Fibroblast of lung (primary cell): ENCODE results near the gene MYO1H. TPM values are rescaled to one million over a fixed set of nuclear protein-coding genes. Genes with fewer than 3 reads are reported as not detected.

Experiments
- DNase-seq, 2 donors: peaks; one replicate each; pipeline versions ENCODE4 v3.0.0 to v3.0.0-alpha.2; 2010; ENCODE audit warnings: low read depth in 2 of 2
- H2AFZ ChIP-seq: 2 replicates; pipeline ENCODE4 v1.5.1; 2012; ENCODE audit warnings: low read length, control low read depth, inconsistent platforms
- H3K27ac ChIP-seq: 2 replicates; pipeline ENCODE4 v1.5.1; 2011; ENCODE audit warnings: low read length, control low read depth; ENCODE audit not compliant: insufficient read depth
- H3K27me3 ChIP-seq: 2 replicates; pipeline ENCODE4 v1.5.1; 2011; ENCODE audit warnings: mild to moderate bottlenecking, low read length; ENCODE audit not compliant: control insufficient read depth, insufficient read depth
- H3K36me3 ChIP-seq: 2 replicates; pipeline ENCODE4 v1.5.1; 2011; ENCODE audit warnings: low read length; ENCODE audit not compliant: control insufficient read depth, insufficient read depth
- H3K4me1 ChIP-seq: 2 replicates; pipeline ENCODE4 v1.5.1; 2011; ENCODE audit warnings: low read length; ENCODE audit not compliant: control insufficient read depth, insufficient read depth; ENCODE audit errors: extremely low read depth
- H3K4me2 ChIP-seq: 2 replicates; pipeline ENCODE4 v1.5.1; 2011; ENCODE audit warnings: low read length, control low read depth; ENCODE audit not compliant: insufficient read depth; ENCODE audit errors: extremely low read depth
- H3K4me3 ChIP-seq, 4 experiments: fragments of 200-600 bp in 1 of 4; sonication (generic) in 1 of 4; replicated peaks in 1 of 4; 2 replicates each; pipeline ENCODE4 v1.5.1; 2011 to 2016; ENCODE audit warnings: low read length in 4 of 4, low read depth in 3 of 4, mild to moderate bottlenecking in 3 of 4, control low read depth in 2 of 4, inconsistent platforms in 1 of 4, mixed read lengths in 1 of 4; ENCODE audit not compliant: insufficient read depth in 1 of 4; ENCODE audit errors: control extremely low read depth in 1 of 4
- H3K79me2 ChIP-seq: 2 replicates; pipeline ENCODE4 v1.5.1; 2012; ENCODE audit warnings: mild to moderate bottlenecking, low read length, inconsistent platforms; ENCODE audit not compliant: control insufficient read depth, insufficient read depth
- H3K9ac ChIP-seq: 2 replicates; pipeline ENCODE4 v1.5.1; 2011; ENCODE audit warnings: mild to moderate bottlenecking, low read length, control low read depth; ENCODE audit not compliant: insufficient read depth
- H3K9me3 ChIP-seq: 2 replicates; pipeline ENCODE4 v1.5.1; 2012; ENCODE audit warnings: low read depth, low read length; ENCODE audit not compliant: control insufficient read depth, insufficient read depth
- H4K20me1 ChIP-seq: 2 replicates; pipeline ENCODE4 v1.5.1; 2011; ENCODE audit warnings: low read length; ENCODE audit not compliant: control insufficient read depth, insufficient read depth; ENCODE audit errors: extremely low read depth
- EZH2 ChIP-seq: IDR thresholded peaks from 2 replicates; pipeline ENCODE4 v1.5.1; 2012; ENCODE audit warnings: low read length, control low read depth, mild to moderate bottlenecking; ENCODE audit errors: missing control alignments
- polyA plus RNA-seq, 2 donors: library from polyadenylated mRNA; depleted of rRNA in 1 of 2; stranded (reverse) in 1 of 2; unstranded in 1 of 2; fragments of >200 nt; gene quantifications; 2 replicates each; pipeline ENCODE4 v1.2.1, GENCODE V29; 2011 to 2012; ENCODE audit warnings: missing spikeins in 1 of 2
- total RNA-seq: library from RNA; depleted of rRNA; stranded (reverse); fragments of >200 nt; gene quantifications from 2 replicates; pipeline ENCODE4 v1.2.1, GENCODE V29; 2014
- TF ChIP-seq, protein P1 (sequence below), 2 donors: IDR thresholded peaks in 1 of 2; conservative IDR thresholded peaks in 1 of 2; 1 replicate in 1 of 2; 2 replicates in 1 of 2; pipeline ENCODE4 v1.5.1; 2011 to 2012; ENCODE audit warnings: low read length in 2 of 2, control low read depth in 1 of 2, inconsistent platforms in 1 of 2, low read depth in 1 of 2, mild to moderate bottlenecking in 1 of 2

Gene MYO1H
- total and polyA plus RNA-seq, 2 donors (not counting 1 experiment from before 2014, with no cell fraction given): 0.07 TPM; not detected in 1

DNA sequence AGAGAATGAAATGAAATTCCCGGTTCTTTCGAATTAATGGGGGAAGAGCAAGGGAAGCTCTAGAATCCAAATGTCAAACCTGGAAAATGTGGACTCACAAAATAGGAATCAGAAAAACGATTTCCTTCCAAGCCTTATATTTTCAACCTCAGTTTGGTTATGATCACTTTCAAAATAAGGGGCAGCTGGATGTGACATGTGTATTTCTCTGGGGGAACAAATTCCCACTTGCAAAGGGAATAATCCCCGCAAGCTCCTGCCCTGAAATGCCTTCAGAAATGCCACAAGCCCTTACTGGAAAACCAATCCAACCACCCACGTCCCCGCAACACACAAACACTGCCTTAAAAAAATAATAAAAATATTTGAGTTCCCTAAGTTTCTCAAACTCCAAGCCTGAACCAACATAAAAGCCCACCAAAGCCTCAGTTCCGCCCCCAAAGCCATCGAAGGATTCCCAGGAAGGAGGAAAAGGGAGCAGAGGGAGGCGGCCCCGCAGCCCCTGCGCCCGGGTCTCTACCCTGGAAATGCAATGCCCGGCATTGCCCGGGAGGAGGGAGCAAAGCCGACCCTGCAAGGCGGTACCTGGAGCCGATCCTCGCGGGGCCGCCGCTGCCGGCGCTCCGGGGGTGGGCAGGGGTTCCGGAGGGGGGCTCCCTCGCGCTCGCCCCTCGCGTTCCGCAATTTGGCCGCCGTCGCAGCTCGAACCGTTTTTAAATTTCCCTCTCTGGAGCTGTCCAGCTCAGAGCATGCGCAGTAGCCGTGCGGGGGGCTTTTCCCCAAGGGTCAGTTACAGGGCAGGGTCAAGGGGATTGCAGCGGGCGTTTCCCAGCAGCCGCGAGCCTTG lies 38.9 kb upstream of the MYO1H start, which contains the start of gene FOXN4:
Gene FOXN4 (minus strand): TSS at position 751 of the 847 bp plus-strand sequence. CDS start 963 bp downstream, outside the sequence.
- Histone ChIP-seq H3K9me3 (no peaks in the 10 kb centered on the region), H3K9ac (no peak within 1 kb of the TSS), H3K27ac (no peak within 1 kb of the TSS), H3K4me3 (peak within 1 kb of the TSS in 1 of 4 experiments; percentile 32), H4K20me1 (no peaks in the 10 kb centered on the region), H3K4me1 (no peaks in the 10 kb centered on the region), H3K4me2 (peak within 1 kb of the TSS; percentile 13), H3K36me3 (no peaks in the 10 kb centered on the region), H3K27me3 (peaks cover 51% of the 10 kb centered on the region), H3K79me2 (no peaks in the 10 kb centered on the region), H2AFZ (no peak within 1 kb of the TSS)
- DNase-seq: no peak
- TF ChIP-seq, protein P1, sequence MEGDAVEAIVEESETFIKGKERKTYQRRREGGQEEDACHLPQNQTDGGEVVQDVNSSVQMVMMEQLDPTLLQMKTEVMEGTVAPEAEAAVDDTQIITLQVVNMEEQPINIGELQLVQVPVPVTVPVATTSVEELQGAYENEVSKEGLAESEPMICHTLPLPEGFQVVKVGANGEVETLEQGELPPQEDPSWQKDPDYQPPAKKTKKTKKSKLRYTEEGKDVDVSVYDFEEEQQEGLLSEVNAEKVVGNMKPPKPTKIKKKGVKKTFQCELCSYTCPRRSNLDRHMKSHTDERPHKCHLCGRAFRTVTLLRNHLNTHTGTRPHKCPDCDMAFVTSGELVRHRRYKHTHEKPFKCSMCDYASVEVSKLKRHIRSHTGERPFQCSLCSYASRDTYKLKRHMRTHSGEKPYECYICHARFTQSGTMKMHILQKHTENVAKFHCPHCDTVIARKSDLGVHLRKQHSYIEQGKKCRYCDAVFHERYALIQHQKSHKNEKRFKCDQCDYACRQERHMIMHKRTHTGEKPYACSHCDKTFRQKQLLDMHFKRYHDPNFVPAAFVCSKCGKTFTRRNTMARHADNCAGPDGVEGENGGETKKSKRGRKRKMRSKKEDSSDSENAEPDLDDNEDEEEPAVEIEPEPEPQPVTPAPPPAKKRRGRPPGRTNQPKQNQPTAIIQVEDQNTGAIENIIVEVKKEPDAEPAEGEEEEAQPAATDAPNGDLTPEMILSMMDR (conservative IDR thresholded peaks at IDR 0.05 in 1 of 2, IDR thresholded peaks at IDR 0.05 in 1 of 2; ENCODE audit: low read depth in 1 of 2, low read length in 2 of 2): no peak
- no peak for TF ChIP-seq EZH2

DNA sequence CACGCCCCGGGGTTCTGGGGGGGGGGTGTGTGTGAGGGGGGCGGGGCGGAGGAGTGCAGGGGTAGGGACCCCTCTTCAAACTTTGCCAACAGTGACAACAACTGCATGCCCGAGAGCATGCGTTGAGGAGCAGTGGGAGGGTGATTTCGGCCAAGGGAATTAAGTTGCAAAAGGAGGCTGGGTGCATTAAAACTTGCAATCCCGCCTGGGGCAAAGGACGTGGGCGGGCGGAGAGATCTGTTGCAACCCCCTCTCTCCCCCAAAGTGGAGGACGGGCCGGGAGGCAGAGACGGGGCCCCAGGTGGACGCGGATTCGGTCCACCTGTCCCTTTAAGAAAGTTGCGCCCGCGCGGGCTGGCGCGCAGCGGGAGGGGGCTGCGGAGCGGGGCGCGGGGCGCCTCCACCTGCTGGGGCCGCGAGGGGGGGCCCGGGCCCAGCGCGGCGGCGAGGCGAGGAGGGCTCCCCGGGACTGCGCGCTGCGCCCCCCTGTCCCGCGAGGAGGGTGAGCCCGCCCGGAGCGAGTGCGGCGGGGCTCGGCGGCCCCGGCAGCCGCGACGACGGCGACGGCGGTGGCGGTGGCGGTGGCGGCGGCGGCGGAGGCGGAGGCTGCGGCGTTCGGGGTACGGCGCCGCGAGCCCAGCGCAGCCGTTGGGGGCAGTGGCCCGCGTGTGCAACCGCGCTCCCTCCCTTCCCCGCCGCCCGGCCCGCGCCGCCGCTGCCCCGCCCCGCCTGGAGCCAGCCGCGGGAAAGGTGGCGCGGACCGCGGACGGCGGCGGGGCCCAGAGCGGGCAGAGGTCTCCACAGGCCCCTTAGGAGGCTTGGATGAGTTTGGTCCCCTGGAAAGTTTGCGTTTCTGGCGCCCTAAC lies 38.1 kb upstream of the MYO1H start:
- no peaks in the 10 kb centered on the region for H3K9me3 ChIP-seq
- no peak overlapping the region for H3K9ac ChIP-seq
- H4K20me1 ChIP-seq: no peaks in the 10 kb centered on the region
- H3K4me3 ChIP-seq: peak overlapping the region in 1 of 4 experiments; percentile 32
- H2AFZ ChIP-seq: no peak overlapping the region
- no peak overlapping the region for H3K27ac ChIP-seq
- H3K4me1 ChIP-seq: no peaks in the 10 kb centered on the region
- H3K27me3 ChIP-seq: peaks cover 56% of the 10 kb centered on the region
- DNase-seq: no peak
- peak overlapping the region; percentile 13 for H3K4me2 ChIP-seq
- H3K36me3 ChIP-seq: no peaks in the 10 kb centered on the region
- H3K79me2 ChIP-seq: no peaks in the 10 kb centered on the region
- TF ChIP-seq EZH2: peak; percentile 46
- TF ChIP-seq, protein P1 (conservative IDR thresholded peaks at IDR 0.05 in 1 of 2, IDR thresholded peaks at IDR 0.05 in 1 of 2; ENCODE audit: low read depth in 1 of 2, low read length in 2 of 2): no peak
